Neural crest cell (in vitro differentiated cells): Measurements from ENCODE around the gene FLYWCH1. TPM values are rescaled to one million over a fixed set of nuclear protein-coding genes. Genes with fewer than 3 reads are reported as not detected.

Source experiments
- DNase-seq: peaks from one replicate; pipeline ENCODE4 v3.0.0; 2021; ENCODE audit warnings: low read depth, mixed read lengths, low spot score
- H3K27ac Mint-ChIP-seq: one replicate; pipeline ENCODE4 v1.8.0; 2021; ENCODE audit warnings: mild to moderate bottlenecking, mixed read lengths; ENCODE audit not compliant: unreplicated experiment
- H3K27me3 Mint-ChIP-seq: 2 replicates; pipeline ENCODE4 v1.8.0; 2021; ENCODE audit warnings: low read depth, mild to moderate bottlenecking, mixed read lengths
- H3K36me3 Mint-ChIP-seq: 2 replicates; pipeline ENCODE4 v1.8.0; 2021; ENCODE audit warnings: low read depth, mild to moderate bottlenecking, mixed read lengths
- H3K4me1 Mint-ChIP-seq: 2 replicates; pipeline ENCODE4 v1.8.0; 2021; ENCODE audit warnings: mixed read lengths
- H3K4me3 Mint-ChIP-seq: one replicate; pipeline ENCODE4 v1.8.0; 2021; ENCODE audit warnings: mild to moderate bottlenecking, mixed read lengths
- H3K9me3 Mint-ChIP-seq: 2 replicates; pipeline ENCODE4 v1.8.0; 2021; ENCODE audit warnings: mixed read lengths
- total RNA-seq: library from RNA; stranded (reverse); gene quantifications from 2 replicates; pipeline ENCODE4 v1.2.1, GENCODE V29; 2021
- TF ChIP-seq, protein P1 (sequence below): fragments of 200-600 bp; sonication (generic); conservative IDR thresholded peaks from 2 replicates; pipeline ENCODE4 v1.5.0; 2021; ENCODE audit warnings: antibody characterized with exemption, mild to moderate bottlenecking

FLYWCH1 gene
- total RNA-seq, 1 donor from 2014 or later: 26.4 TPM

DNA sequence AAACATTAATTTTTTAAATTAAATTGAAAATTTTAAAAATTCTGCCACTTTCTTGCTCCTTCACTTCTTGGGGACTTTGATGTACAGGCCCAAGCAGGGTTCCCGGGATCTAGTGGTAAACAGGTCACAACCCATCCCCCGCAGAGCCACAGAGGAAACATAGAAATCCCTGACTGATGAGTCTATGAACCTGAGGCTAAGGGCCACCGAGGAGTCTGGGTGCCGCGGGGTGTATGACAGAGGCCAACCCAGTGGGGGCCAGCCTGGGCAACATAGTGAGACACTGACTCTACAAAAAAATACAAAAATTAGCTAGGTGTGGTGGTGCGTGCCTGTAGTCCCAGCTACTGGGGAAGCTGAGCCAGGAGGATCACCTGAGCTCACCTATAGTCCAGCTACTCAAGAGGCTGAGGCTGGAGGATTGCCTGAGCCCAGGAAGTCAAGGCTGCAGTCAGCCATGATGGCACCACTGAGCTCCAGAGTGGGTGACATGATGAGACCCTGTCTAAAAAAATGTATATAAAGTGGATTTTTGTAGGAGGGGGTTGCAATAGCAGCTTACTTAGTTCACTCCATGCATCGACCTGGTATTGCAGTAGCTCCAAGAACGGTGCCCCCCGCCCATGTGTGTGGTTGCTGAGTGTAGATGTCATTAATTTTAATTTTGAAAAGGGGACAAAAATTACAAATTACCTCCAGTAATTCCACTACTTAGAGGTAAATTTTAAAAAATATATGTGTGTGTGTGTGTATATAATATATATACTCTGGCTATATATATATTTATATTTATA, 9.2 kb upstream of the FLYWCH1 start:
- peaks cover 5% of the 10 kb centered on the region for H3K9me3 Mint-ChIP-seq
- H3K36me3 Mint-ChIP-seq: peaks cover 3% of the 10 kb centered on the region
- no peak overlapping the region for H3K27ac Mint-ChIP-seq
- peaks cover 4% of the 10 kb centered on the region for H3K27me3 Mint-ChIP-seq
- TF ChIP-seq, protein P1, sequence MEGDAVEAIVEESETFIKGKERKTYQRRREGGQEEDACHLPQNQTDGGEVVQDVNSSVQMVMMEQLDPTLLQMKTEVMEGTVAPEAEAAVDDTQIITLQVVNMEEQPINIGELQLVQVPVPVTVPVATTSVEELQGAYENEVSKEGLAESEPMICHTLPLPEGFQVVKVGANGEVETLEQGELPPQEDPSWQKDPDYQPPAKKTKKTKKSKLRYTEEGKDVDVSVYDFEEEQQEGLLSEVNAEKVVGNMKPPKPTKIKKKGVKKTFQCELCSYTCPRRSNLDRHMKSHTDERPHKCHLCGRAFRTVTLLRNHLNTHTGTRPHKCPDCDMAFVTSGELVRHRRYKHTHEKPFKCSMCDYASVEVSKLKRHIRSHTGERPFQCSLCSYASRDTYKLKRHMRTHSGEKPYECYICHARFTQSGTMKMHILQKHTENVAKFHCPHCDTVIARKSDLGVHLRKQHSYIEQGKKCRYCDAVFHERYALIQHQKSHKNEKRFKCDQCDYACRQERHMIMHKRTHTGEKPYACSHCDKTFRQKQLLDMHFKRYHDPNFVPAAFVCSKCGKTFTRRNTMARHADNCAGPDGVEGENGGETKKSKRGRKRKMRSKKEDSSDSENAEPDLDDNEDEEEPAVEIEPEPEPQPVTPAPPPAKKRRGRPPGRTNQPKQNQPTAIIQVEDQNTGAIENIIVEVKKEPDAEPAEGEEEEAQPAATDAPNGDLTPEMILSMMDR: no peak
- peak overlapping the region; percentile 80 for H3K4me3 Mint-ChIP-seq
- no peak for DNase-seq
- H3K4me1 Mint-ChIP-seq: peaks cover 34% of the 10 kb centered on the region

DNA sequence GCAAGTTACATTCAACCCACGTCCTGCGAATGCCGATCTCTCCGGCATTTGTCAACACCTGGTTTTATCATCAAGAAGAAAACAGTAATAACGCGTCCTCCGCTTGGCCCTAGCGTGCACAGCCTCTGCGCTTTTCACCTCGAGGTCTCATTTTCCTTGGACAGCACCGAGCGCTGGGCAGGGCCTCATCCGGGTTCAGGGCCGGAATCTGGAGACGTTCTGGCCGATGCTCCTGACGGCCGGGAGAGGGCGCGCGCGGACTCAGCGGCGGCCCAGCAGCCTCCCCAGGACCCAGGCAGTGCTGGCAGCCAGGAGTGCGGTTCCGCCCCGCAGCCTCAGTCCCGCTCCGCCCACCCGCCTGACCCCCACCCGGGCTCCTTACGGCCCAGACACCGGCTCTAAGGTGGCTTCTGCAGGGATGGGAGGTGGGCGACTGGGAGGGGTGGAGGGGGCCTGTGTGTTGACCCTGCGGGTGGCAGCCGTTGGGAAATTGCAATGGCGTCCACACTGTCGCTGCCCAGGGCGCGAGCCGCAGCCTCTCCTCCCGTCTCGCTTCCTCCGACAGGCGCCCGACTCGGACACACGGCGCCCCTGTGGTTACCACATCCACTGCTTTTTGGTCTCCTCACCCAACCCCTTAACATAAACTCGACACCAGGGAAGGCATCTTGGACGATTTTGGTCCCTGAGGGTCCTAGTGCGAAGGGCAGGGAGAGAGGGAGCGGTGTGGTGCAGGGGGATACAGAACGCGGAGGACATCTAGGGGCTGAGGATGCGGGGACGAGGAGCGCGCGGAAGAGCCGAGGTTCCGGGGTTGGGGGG, 7.4 kb upstream of the FLYWCH1 start:
- H3K27me3 Mint-ChIP-seq: peaks cover 7% of the 10 kb centered on the region
- peaks cover 3% of the 10 kb centered on the region for H3K36me3 Mint-ChIP-seq
- TF ChIP-seq, protein P1: peak; percentile 94
- H3K4me3 Mint-ChIP-seq: peak overlapping the region; percentile 97
- H3K9me3 Mint-ChIP-seq: peaks cover 5% of the 10 kb centered on the region
- peak; percentile 77 for DNase-seq
- H3K4me1 Mint-ChIP-seq: peaks cover 26% of the 10 kb centered on the region
- peak overlapping the region; percentile 98 for H3K27ac Mint-ChIP-seq

DNA sequence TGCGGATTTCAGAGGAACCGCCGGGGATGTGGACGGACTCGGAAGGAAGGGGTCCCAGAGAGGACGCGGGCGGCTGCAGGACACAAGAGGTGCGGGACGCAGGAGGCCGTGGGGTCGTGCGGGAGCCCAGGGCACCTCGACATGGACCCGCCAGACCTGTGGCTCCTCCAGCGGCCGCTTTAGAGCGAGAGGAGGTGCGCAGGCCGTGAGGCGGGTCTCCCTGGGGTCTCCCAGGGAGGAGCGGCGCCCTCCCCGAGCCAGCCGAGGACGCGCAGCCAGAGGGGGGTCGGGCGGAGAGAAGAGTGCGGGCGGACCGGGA, 6.8 kb upstream of the FLYWCH1 start:
- peak overlapping the region; percentile 98 for H3K27ac Mint-ChIP-seq
- TF ChIP-seq, protein P1: no peak
- peaks cover 9% of the 10 kb centered on the region for H3K27me3 Mint-ChIP-seq
- peak overlapping the region; percentile 97 for H3K4me3 Mint-ChIP-seq
- peaks cover 26% of the 10 kb centered on the region for H3K4me1 Mint-ChIP-seq
- H3K36me3 Mint-ChIP-seq: peaks cover 3% of the 10 kb centered on the region
- DNase-seq: no peak
- H3K9me3 Mint-ChIP-seq: peaks cover 5% of the 10 kb centered on the region

DNA sequence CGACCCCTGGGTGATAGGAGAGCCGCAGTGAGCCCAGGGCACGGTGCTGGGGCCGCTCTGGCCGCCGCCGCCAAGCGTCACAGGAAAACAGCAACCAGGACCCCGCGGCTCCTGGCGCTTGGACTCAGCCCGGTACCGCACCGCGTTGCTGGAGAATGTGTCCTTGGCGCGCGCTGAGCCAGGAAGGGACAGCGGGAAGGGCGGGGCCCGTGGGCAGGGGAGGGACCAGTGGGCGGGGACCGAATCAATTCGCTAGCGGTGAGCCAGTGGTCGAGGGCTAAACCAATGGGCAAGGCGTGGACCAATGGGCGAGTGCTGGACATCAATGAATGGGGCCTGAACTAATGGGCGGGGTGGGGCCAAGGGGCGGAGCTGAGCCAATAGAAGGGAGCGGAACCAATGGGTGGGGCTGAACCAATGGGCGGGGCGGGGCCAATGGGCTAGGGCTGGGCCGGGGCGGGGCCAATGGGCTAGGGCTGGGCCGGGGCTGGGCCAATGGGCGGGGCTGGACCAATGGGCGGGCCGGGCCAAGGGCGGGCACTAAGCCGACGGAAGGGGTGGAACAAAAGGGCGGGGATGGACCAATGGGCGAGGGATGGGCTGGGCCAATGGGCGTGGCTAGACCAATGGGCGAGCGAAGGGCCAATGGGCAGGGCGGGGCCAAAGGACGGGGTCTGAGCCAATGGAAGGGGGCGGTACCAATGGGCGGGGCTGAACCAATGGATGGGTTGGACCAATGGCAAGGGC, 6.3 kb upstream of the FLYWCH1 start:
- TF ChIP-seq, protein P1: no peak
- Mint-ChIP-seq H3K27ac (peak overlapping the region; percentile 73), H3K36me3 (peaks cover 3% of the 10 kb centered on the region), H3K4me1 (peaks cover 26% of the 10 kb centered on the region), H3K4me3 (peak overlapping the region; percentile 97), H3K9me3 (peaks cover 5% of the 10 kb centered on the region), H3K27me3 (peaks cover 11% of the 10 kb centered on the region)
- peak; percentile 97 for DNase-seq

DNA sequence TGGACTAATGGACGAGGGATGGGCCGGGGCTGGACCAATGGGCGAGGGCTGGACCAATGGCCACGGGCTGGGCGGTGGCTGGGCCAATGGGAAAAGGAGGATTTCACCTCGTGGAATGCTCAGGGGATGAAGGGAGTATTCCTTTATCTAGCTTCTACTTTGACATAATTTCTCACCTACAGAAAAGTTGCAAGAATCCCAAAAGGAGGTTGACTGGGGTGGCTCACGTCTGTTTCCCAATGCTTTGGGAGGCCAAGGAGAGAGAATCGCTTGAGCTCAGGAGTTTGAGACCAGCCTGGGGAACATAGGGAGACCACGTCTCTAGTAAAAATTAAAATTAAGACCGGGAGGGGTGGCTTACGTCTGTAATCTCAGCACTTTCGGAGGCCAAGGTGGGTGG, 5.7 kb upstream of the FLYWCH1 start:
- TF ChIP-seq, protein P1: no peak
- Mint-ChIP-seq H3K4me3 (peak overlapping the region; percentile 97), H3K36me3 (peaks cover 3% of the 10 kb centered on the region), H3K9me3 (peaks cover 5% of the 10 kb centered on the region), H3K27me3 (peaks cover 14% of the 10 kb centered on the region), H3K27ac (peak overlapping the region; percentile 73), H3K4me1 (peaks cover 26% of the 10 kb centered on the region)
- DNase-seq: no peak
